NCI-H2107 treated with DMSO at 0.1 percent for 48 hours (cell line): ENCODE results near the gene BCAS3.

Experiments used
- DNase-seq: peaks from one replicate; lab custom pipeline; 2025; ENCODE audit not compliant: unreplicated experiment; lab: John Stamatoyannopoulos, UW

BCAS3 gene

DNA sequence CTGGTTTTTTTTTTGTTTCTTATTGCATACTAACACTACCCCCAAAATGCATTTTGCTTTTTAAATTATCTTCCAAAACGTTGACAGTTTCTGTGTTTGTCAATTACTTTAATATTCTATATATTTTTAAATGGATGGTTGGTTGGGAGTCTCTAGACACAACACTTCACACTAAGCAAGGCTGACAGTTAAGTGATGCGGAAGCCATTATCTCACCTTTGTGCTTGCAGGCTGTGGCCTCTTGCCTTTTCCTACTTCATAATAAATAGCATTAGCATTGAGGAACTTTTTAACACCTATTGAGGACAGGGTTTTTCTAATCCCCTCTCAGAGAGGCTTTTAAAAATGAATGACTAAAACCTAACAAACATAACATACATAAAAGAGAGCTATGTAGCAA lies 441.2 kb downstream of the BCAS3 start:
- DNase-seq, result no peak

DNA sequence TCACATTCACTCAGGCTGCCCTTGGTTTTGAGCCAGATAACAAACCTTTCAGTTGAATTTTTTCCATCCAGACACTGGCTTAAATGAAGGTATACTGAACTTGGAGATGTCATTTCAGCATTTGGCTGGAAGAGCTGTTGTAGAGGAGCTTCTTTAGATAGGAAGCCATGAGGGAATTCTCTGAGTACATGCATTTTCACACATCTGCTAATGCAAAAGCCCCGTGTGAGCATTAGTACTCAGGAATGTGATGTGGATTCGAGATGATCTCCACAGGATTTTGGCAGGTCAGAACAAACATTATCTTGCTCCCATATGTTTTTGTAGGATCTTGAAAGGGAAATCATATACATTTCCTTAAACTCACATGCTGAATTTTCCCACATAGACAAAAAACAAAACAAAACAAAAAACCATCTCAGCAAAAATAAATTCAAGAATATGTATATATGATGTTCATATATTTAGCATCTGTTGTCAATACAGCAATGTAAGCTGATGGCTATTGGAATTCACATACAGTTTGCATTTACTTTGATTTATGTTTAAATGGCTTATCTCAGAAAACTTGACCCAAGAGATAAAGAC lies 444.8 kb downstream of the BCAS3 start:
- no peak for DNase-seq

DNA sequence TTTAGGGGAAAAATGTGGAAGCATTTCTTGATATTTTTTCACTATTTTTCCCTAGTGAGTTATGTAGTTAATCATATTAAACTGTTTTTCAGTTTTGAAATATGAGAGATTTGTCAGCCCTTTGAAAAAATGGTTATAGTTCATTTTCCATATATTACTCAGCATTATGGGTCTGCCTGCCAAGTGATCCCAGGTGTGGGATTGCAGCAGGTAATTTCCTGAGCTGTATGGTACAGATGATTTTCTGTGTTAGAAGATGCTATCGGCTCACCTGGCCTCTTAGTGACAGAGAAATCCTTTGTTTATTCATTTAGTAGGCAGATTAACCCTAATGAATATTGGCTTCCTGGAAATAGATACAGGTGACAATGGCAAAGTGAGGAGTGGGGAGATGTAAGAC lies 446.9 kb downstream of the BCAS3 start:
- no peak for DNase-seq

DNA sequence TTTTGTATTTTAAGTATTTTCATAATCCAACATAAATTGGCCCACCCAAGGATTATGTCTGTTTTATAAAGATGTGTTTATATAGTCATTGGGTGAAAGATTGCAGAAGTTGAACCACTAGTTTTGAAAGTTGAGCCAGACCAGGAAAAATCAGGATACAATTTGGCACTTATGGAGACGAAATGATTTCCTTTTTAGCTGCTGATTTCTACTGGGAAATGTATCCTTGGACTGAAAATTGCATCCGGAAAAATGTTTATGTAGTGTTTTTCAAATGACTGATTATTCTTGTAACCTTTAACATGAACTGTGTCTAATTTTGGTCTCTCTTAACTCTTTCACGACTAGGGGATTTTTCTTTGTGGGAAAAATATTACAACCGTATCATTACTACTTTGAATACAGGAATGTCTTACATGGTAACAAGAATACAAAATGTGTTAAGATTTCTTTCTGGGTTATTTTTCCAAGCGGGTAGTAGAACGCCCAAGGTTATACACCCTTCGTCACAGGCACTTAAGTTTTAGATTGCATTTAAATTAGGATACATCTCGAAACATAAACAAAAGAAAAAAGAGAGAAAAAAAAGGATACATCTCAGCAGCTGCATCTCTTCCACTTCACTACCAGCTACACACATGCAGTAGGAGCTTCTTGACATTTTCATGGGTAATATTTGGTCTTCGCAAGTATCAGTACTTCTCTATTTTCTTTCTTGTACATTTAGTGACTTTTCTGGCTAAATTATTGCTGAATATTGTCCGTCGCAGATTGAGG lies 449.0 kb downstream of the BCAS3 start:
- DNase-seq, result no peak

DNA sequence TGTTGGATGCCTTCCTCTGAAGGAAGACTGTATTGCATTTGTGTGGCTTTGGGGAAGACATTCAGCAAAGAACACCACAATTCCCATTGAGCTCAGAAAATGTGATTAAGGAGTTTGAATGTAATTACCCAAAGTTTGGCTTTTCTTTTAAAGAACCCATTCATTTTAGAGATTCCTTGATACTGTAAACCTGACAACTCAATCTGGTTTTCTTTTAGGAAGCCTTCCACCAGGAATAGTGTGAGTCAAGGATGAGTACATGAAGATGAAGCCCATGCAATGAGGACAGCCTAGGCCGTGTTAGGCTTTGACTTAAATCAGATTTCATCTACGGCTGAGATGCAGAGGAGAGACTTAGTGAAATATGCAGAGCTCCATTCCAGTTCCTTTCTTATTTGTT lies 450.3 kb downstream of the BCAS3 start:
- DNase-seq, result no peak

DNA sequence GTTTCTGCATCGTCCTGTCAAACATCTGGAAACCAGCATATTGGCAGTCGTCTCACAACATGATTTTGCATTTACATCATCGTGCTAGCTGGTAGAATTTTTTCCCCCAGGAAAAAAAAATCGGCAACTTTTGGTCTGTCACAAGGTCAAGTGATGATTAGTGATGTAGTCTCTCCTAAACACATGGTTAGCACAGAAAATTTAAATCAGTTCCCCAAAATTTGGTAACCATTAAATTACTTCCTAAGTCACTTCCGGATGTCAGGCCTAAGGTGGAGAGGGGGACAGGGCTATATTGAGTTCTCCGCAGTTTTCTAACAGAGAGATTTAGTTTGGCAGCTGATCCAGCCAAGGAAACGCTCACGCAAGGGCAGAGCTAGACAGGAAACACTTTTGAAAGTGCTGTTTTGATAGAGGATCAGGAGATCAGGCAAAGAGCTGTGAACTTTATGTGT lies 451.0 kb downstream of the BCAS3 start:
- no peak for DNase-seq

DNA sequence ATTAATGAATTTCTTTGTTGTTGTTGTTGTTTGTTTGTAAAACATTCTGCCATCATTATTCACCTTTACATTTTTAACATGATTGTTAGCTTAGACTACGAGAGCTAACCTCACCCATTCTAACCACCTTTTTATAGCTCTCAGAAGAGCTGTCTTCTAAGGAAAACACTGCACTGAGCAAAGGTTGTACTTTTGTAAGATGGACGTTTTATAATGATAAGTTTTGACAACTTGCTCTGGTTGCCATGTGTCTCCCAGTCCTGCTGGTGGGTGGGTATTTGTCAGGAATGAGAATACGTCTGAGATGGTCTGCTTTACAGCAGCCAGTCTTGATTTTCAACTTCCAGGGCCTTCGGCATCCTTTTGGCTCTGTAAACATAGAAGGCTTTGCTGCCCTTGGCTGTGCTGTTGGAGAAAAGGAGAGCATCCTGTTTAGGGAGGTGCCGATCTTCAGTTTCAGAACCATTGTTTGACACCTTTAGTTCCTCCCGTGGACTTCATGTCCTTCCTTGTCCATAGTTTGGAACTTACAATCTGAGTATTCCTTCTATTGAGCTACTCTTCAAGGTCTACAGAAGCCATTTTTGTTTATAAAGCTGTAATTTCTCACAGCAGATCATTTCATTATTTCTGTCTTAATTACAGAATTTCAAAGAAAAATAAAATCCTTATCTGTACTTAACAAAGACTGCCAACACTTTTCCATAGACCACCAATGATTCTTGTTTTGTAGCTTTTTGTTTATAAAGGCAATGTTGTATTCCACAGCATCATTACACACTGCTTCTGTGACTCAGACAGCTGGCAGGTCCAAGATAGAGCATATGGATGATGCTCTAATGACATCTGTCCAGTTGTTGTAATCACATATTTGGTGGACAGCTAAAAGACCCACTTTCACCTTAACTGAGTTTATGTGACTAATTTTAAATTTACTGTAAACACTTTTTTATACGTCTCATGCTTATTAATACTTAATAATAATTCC lies 451.9 kb downstream of the BCAS3 start:
- DNase-seq, result no peak

DNA sequence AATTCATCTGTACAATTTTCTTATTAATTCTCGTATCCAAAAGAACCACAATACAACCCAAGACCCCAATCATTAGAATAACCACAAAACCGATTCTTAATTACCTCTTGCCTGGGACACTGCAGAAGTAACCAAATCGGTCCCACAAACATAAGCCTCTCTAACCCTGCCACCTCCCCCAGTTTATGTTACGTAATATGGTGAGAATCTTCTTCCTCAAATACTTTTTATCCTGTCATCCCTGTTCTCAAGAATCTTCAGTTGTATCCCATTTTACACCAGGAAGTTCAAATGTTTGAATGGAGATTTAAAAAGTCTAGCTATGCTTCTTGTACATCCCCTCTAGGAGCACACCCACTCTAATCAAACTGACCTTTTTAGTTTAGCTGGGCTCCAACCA lies 452.7 kb downstream of the BCAS3 start:
- no peak for DNase-seq

DNA sequence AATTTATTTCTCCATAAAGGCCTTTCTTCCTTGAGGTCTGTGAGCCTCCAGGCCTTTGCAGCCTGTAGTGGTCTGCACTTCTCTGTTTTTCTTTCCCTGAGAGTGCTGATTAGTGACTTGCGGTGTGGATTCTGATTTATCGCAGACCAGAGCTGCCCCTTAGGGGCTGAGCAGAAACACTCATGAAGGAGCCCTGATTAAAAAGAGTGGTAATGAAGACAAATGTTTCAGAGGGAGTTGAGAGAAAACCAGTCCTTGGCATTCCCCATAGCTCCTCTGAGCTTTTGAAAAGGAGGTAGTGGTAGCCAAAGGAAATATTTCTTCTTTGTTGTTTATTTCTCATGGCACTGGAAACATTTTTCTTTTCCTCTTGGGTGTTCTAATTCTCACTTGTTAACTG lies 453.9 kb downstream of the BCAS3 start:
- DNase-seq, result no peak

DNA sequence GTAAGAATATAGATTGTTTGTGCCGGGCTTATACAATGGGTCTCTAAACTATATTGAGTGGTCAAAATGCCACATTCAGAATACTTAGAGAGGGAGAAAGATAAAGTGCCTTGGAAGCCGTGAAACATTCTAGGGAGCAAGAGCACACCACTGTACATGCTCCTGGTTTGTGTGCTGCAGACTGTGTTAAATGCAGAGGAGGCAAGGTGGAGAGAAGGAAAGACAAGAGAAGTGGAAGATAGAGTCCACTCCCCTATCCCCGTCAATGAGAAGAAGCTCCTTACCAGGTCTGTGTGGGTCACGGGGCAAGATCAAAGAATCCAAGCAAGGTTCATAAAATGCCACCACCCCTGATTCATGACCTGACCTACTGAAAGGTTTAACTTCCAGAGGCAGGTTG lies 454.9 kb downstream of the BCAS3 start:
- no peak for DNase-seq

DNA sequence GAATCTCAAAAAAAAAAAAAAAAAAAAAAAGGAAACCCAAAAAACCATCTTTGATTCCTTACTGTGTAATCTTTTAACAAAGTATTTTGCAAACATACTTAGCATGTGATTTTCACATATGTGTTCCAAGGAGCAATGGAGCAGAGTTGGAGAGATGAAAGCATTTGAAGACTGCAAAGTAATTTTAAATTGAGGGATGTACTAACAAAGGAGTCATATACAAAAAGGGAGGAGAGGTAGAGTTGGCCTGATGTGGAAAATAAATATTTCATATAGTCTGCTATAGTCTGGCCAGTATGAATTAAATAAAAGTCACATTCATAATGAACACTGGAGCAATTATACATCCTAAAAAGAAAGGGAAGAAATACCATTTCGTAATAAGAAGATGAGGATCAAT lies 456.2 kb downstream of the BCAS3 start:
- no peak for DNase-seq

DNA sequence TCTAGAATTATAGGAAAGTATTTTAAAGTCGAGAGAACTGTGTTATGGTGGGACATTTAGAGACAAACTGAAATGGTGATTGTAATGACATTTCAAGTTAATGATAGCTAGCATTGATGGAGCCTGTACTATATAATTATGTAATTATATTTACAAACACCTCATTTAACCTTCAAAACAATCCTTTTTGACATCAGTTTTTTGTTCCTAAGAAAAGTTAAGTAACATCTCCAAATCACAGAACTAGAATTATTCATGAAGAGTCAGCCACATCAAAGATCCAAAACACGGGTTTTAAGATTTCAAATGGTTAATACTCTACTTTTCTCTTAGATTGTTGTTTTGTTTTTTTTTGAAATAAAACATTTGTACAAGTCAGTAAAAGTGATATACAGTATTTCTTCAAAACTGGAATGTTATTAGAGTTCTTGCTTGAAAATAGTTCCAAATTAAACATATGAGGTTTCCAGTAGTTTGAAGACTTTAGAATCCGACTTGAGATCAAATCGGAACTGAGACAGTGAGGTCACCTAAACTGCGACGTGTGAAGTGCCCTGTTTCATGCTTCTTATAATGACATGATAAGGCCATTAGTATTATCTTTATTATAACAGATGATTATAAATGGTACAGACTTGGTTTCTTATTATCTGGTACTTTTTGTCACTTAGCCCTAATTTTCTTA lies 457.0 kb downstream of the BCAS3 start:
- DNase-seq, result no peak

DNA sequence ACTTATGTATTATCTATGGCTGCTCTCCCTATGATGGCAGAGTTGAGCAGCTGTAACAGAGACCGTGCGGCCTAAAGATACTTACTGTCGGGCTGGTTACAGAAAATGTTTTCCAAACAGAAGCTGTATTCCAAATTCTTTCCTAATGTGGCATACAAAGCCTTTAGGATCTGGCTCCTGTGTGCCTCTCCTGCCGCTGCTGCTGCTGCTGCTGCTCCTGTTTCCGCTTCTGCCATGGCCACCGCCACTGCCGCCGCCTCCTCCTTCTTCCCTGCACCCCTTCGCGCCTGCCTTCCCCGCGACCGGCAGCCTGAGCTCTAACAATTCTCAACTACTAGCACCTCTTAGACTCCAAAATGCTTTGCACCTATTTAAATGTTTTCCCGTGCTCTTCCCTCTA lies 458.1 kb downstream of the BCAS3 start:
- DNase-seq, result no peak

DNA sequence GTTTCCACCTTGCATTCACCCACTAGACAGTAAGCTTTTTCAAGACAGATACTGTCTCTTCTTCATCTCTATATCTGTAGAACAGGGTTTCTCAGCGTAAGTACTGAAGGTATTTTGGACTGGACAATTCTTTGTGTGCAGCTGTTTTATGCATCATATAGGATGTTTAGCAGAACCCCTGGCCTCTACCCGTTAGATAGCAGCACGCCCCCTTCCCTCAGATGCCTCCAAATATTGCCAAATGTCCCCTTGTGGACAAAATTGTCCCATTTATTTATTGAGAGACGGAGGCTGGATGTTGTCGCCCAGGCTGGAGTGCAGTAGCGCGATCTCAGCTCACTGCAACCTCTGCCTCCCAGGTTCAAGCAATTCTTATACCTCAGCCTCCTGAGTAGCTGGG lies 458.6 kb downstream of the BCAS3 start:
- DNase-seq, result no peak

DNA sequence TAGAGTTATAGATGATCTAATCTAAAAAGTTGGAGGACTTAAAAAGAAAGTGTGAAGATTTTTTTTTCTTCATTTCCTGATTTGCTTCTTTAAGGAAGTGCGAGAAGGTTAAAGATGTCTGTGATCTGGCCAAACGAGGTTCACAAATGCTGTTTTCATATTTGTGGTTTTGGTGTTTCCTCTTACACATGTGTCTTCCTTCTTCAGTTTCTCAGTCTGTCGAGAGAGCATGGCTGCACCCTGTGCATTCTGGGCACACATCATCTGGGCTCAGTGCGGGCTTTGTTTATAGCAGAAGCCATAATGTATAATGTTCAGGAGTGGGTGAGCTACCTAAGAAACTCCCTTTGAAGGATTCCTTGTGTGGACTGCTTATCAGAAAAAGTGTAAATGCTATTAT lies 461.6 kb downstream of the BCAS3 start:
- no peak for DNase-seq

DNA sequence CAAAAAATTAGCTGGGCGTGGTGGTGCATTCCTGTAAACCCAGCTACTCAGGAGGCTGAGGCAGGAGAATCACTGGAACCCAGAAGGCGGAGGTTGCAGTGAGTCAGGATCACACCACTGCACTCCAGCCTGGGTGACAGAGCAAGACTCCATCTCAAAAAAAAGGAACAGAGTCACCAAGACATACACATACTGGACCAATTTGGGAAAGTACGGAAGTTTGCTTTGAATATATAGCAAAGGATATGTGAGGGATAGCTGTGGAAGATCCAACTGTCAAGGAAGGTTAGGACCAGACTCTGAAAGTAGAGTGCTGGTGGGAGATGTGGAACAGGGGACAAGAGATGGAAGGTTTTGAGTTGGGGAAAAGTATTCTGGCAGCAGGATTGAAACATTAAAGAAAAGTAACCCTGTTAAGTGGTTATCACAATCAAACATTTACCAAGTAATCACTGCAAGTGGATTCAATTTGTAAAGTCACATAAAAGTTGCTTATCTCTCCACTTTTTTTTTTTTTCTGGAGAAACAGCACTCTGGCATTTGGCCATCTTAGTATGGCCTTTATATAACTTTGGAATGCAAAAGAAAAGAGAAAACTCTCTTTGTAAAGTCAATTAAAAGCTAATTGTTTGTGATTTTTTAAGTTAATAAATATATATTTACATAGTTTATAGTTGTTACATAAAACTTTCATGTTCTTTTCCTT lies 462.6 kb downstream of the BCAS3 start:
- DNase-seq, result no peak

DNA sequence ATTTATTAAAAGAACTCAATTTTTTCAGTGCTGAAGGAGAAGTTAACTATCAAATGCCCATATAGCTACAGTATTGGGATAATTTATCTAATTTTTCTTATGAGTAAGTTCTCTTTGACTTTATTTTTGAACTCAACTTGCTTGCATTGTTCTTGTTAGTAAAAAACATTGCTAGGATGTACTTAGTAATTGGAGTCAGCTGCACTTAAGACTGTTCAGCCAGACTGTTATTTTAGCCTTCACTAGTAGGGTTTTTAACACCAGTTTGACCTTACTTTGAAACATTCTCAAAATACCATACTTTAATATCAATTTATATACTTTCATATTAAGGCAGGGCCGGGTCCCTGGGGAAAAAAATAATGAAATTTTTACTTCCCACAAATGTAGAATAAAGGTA lies 465.4 kb downstream of the BCAS3 start:
- DNase-seq, result no peak

DNA sequence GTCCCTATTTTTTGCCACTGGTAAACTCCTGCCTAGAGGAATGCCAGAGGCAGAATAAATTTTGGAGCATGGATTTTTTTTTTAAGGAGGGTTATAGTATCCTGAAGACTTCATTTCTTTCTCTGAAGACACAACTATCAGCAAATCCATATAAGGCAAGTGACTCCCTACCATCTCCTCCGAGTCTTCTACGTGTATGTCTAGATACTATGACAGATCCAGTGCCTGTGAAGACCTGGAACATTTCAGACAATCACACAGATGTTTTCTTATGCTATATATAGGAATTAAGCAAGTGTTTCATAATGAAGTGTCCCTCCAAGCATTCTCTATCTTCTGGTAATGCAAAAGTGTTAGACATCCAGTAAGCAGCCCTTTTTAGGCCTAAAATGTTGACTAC lies 466.5 kb downstream of the BCAS3 start:
- no peak for DNase-seq

DNA sequence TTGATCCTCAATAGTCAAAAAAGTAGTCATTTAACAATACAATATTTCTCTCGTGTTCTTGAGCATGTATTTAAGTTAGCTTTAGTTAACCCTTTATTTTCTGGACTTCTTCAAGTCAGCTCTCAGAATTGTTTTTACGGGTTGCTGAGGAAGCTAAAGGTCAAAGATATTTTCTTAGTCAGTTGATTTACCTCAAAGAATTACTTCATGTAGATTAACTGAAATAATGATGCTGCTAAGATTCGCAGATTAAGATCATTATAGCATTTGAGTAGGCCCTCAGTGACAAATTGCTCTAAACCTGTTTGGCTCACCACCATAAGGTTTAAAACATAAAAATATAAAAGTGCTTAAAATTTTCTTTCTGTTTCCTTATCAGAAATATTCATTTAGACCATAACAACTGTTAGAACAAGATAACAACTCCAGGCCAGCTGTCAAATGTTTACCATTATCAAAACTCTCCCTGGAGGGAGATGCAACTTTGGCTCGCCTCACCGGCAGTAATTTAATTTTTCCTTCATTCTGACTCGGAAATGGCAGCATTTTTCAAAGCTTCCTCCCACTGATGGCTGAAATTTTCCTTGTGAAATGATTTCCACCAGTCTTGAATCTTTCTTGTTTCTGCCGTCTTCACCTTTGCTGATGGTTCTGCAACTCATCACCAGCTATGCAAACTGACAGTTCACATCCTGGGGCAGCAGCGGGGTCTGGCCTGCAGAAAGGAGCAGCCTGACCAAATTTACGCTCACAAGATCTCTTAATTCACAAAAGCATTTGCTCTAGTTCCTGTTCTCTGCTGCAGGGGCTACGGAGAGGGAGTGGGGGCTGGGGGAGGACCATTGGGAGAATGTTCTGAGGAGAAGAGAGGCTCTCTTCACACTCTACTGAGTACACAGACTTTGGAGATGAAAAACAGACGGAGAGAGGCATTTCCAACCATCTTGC lies 467.2 kb downstream of the BCAS3 start:
- DNase-seq, result no peak
